Measurements from ENCODE around the gene DSTYK. TPM values are rescaled to one million over a fixed set of nuclear protein-coding genes. Genes with fewer than 3 reads are reported as not detected.

DSTYK gene
- total RNA-seq, 1 donor from 2014 or later, result 10.7 TPM

DNA sequence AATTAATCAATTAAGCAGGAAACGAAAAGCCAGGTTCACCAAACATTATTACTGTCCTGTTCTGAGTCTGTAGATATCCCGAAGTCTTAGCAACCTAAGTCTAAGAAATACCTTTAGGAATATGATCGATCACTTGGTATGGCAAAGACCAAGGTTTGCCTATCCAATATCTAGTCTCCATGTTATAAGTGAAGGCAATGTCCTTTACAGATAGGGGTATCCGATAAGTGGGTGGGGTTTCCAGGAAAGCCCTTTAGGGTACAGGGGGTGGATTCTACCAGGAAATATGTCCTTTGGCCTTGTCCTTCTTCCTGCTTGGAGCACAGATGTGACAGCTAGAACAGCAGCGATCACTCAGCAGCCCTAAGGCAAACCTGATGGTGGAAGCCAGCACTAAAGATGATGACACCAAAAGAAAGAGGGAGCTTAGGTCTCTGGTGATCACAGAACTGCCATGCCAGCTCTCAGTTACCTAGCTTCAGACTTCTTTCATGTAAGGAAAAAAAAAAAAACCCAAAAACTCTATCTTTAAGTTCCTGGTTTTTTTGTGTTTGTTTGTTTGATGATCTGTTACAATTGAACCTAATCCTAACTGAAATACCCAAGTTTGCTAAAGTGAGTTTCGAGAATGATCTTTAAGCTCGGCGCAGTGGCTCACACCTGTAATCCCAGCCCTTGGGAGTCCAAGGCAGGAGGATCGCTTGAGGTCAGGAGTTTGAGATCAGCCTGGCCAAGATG, 40.8 kb downstream of the DSTYK start:
- Histone ChIP-seq H3K27me3 (ENCODE audit: low read depth) (no peaks in the 10 kb centered on the region), H3K36me3 (peaks cover 59% of the 10 kb centered on the region), H3K9me3 (no peaks in the 10 kb centered on the region), H3K27ac (no peak overlapping the region), H3K4me1 (peaks cover 9% of the 10 kb centered on the region), H3K4me3 (no peak overlapping the region)
- ATAC-seq, result no peak
- intact Hi-C loops (cut with DNase I), result no loop called here
- no peak for DNase-seq
- no peak for TF ChIP-seq CTCF (IDR thresholded peaks at IDR 0.05)

DNA sequence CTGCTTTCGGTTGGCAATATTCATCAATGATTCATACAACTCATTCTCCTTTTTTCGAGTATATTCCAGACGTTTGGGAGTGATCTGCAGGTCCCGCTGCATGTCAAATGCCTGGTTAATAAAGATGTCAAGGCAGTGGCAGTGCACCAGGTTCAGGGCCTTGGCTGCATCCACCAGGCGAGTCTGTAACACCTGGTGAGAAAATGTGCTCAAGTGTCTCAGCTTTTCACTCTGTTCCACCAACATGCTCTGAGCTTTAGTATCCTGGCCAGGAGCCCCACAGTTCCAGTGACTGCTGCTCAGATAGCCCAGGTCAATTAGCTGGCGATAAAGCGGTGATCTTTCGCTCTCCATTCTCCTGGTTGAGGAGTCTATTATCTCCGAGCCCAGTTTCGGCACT, 42.3 kb downstream of the DSTYK start:
- H3K27ac ChIP-seq, result no peak overlapping the region
- H3K9me3 ChIP-seq, result no peaks in the 10 kb centered on the region
- intact Hi-C loops (cut with DNase I), result no loop called here
- peaks cover 71% of the 10 kb centered on the region for H3K36me3 ChIP-seq
- H3K4me3 ChIP-seq, result no peak overlapping the region
- H3K27me3 ChIP-seq (ENCODE audit: low read depth), result no peaks in the 10 kb centered on the region
- no peak for TF ChIP-seq CTCF (IDR thresholded peaks at IDR 0.05)
- H3K4me1 ChIP-seq, result no peaks in the 10 kb centered on the region
- DNase-seq (no peak), ATAC-seq (no peak)

DNA sequence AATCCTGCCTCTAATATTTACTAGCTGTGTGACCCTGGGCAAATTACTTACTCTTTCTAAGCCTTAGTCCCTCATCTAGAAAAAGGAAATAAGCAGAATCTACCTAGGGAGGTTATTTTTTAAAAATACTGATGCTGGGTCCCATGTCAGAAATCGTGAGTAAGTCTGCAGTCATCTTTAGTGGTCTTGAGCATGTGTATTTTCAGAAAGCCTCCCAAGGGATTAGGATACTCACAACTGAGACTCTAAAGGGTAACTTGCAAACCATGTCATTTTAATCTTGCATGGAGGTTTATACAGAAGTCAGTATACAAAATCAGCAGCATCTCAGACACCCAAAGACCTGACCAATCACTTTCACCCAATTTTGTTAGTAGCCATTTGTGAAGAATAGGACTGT, 43.2 kb downstream of the DSTYK start:
- H3K9me3 ChIP-seq, result no peaks in the 10 kb centered on the region
- H3K27ac ChIP-seq, result no peak overlapping the region
- DNase-seq, result no peak
- no peaks in the 10 kb centered on the region for H3K27me3 ChIP-seq (ENCODE audit: low read depth)
- TF ChIP-seq CTCF (IDR thresholded peaks at IDR 0.05), result no peak
- H3K36me3 ChIP-seq, result peaks cover 81% of the 10 kb centered on the region
- no peaks in the 10 kb centered on the region for H3K4me1 ChIP-seq
- intact Hi-C loops (cut with DNase I), result no loop called here
- no peak overlapping the region for H3K4me3 ChIP-seq
- ATAC-seq, result no peak

DNA sequence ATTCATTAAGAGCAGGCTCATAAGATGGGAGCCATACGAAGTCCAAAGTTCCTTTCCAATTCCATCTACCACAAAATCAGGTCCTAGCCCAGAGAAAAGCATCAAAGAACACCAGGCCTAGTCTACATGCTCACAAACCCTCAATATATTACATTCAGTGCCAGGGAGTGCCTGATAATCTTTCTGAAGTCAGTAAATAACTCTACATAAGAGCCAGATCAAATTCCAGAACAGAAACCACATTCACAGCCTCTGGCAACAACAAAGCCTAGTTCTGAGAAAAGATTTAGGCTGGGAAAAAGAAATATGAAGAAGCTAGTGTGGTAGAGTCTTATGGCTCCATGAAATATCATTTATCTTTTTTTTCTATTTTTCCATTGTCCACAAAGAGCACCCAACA, 49.2 kb downstream of the DSTYK start:
- H3K4me3 ChIP-seq, result no peak overlapping the region
- no peak for TF ChIP-seq CTCF (IDR thresholded peaks at IDR 0.05)

GRCh38 chr1:205161076-205161475, 50.4 kb downstream of the DSTYK start:
- Histone ChIP-seq H3K9me3 (no peaks in the 10 kb centered on the region), H3K36me3 (peaks cover 95% of the 10 kb centered on the region), H3K27me3 (ENCODE audit: low read depth) (no peaks in the 10 kb centered on the region), H3K27ac (no peak overlapping the region), H3K4me3 (no peak overlapping the region), H3K4me1 (no peaks in the 10 kb centered on the region)
- no peak for DNase-seq
- no peak for TF ChIP-seq CTCF (IDR thresholded peaks at IDR 0.05)
- intact Hi-C loops (cut with DNase I), result no loop called here
- ATAC-seq, result no peak

More for the DNA sequence above, 49.2 kb downstream of the DSTYK start:
- DNase-seq (no peak), ATAC-seq (no peak)
- Histone ChIP-seq H3K36me3 (peaks cover 94% of the 10 kb centered on the region), H3K9me3 (no peaks in the 10 kb centered on the region), H3K27me3 (ENCODE audit: low read depth) (no peaks in the 10 kb centered on the region), H3K27ac (no peak overlapping the region), H3K4me1 (no peaks in the 10 kb centered on the region)
- intact Hi-C loops (cut with DNase I), result no loop called here

Measured in lower lobe of right lung (tissue), 2 donors.